HG03442 (cell line): ENCODE measurements around the gene TTC27.
"Not testable (repeated sequence)": the region's sequence is repeated elsewhere in the genome, so short reads cannot be mapped to it uniquely, and the experiment has no call there.

Experiments used
- ATAC-seq: cut with Tn5 transposase; IDR thresholded peaks from one replicate; pipeline ENCODE4 v1.9.1; 2021; ENCODE audit warnings: mild to moderate bottlenecking, moderate library complexity; ENCODE audit not compliant: unreplicated experiment

Gene TTC27

GRCh38 chr2:32752205-32752604 is 124.4 kb downstream of the TTC27 start:
- no peak for ATAC-seq

GRCh38 chr2:32752952-32753351 is 125.1 kb downstream of the TTC27 start:
- no peak for ATAC-seq

GRCh38 chr2:32754676-32755075 is 126.8 kb downstream of the TTC27 start:
- ATAC-seq: not testable (repeated sequence)

GRCh38 chr2:32755666-32756065 is 127.8 kb downstream of the TTC27 start:
- no peak for ATAC-seq

GRCh38 chr2:32756074-32756727 is 128.4 kb downstream of the TTC27 start:
- no peak for ATAC-seq

GRCh38 chr2:32758232-32758631 is 130.4 kb downstream of the TTC27 start:
- ATAC-seq: no peak

- ATAC-seq: no peak
Measured at GRCh38 chr2:32760628-32761027, 132.8 kb downstream of the TTC27 start.

GRCh38 chr2:32768387-32769174 is 140.7 kb downstream of the TTC27 start:
- no peak for ATAC-seq

GRCh38 chr2:32770360-32770759 is 142.5 kb downstream of the TTC27 start:
- no peak for ATAC-seq

- peak; percentile 45 for ATAC-seq
Measured at GRCh38 chr2:32772638-32773447, 145.0 kb downstream of the TTC27 start.

- no peak for ATAC-seq
Measured at GRCh38 chr2:32773448-32773808, 145.6 kb downstream of the TTC27 start.

- no peak for ATAC-seq
Measured at GRCh38 chr2:32775954-32776353, 148.1 kb downstream of the TTC27 start.

- ATAC-seq: no peak
Measured at GRCh38 chr2:32777714-32778113, 149.9 kb downstream of the TTC27 start.

- ATAC-seq: no peak
Measured at GRCh38 chr2:32780961-32781360, 153.1 kb downstream of the TTC27 start.

GRCh38 chr2:32783469-32783868 is 155.6 kb downstream of the TTC27 start:
- no peak for ATAC-seq

GRCh38 chr2:32783933-32784332 is 156.1 kb downstream of the TTC27 start:
- ATAC-seq: no peak

- no peak for ATAC-seq
Measured at GRCh38 chr2:32787207-32787606, 159.4 kb downstream of the TTC27 start.

- ATAC-seq: no peak
Measured at GRCh38 chr2:32788114-32788513, 160.3 kb downstream of the TTC27 start.

- ATAC-seq: no peak
Measured at GRCh38 chr2:32792416-32792815, 164.6 kb downstream of the TTC27 start.

- ATAC-seq: no peak
Measured at GRCh38 chr2:32798829-32799228, 171.0 kb downstream of the TTC27 start.

GRCh38 chr2:32801741-32802140 is 173.9 kb downstream of the TTC27 start:
- no peak for ATAC-seq

GRCh38 chr2:32802877-32803276 is 175.0 kb downstream of the TTC27 start:
- ATAC-seq: no peak
